Left renal cortex interstitium (tissue), 4 donors: ENCODE measurements around the gene WNT7A. TPM values are rescaled to one million over a fixed set of nuclear protein-coding genes. Genes with fewer than 3 reads are reported as not detected.

Experiments
- DNase-seq, 4 donors: peaks; one replicate each; pipeline ENCODE4 v3.0.0-alpha.2; 2013; ENCODE audit warnings: low read depth in 4 of 4, low spot score in 2 of 4, missing footprints in 1 of 4
- polyA plus RNA-seq, 4 donors: library from polyadenylated mRNA; unstranded; fragments of 120-200 nt; gene quantifications; one replicate each; pipeline ENCODE4 v1.2.1, GENCODE V29; 2013; ENCODE audit not compliant: insufficient read length in 4 of 4

The WNT7A gene
- polyA plus RNA-seq, 4 donors = 0.04 to 0.14 TPM; not detected in 2

GRCh38 chr3:13886593-13887129 lies 6.8 kb upstream of the WNT7A start:
- no peak for DNase-seq

- DNase-seq = no peak
Measured at GRCh38 chr3:13885704-13886010, 5.8 kb upstream of the WNT7A start.

GRCh38 chr3:13884851-13885703 lies 5.2 kb upstream of the WNT7A start:
- no peak for DNase-seq

- DNase-seq = no peak
Measured at GRCh38 chr3:13883681-13884080, 3.8 kb upstream of the WNT7A start.

- DNase-seq = no peak
Measured at GRCh38 chr3:13882876-13883275, 3.0 kb upstream of the WNT7A start.

GRCh38 chr3:13881536-13882410 lies 1.9 kb upstream of the WNT7A start:
- no peak for DNase-seq

GRCh38 chr3:13880811-13881156 lies 913 bp upstream of the WNT7A start:
- DNase-seq = no peak

GRCh38 chr3:13879102-13879945 lies 547 bp downstream of the WNT7A start:
- DNase-seq = no peak

- DNase-seq = no peak
Measured at GRCh38 chr3:13878281-13879101, 1.4 kb downstream of the WNT7A start.

- no peak for DNase-seq
Measured at GRCh38 chr3:13877911-13878280, 2.0 kb downstream of the WNT7A start.

GRCh38 chr3:13876451-13877100 lies 3.3 kb downstream of the WNT7A start:
- no peak for DNase-seq

GRCh38 chr3:13874891-13875290 lies 5.0 kb downstream of the WNT7A start:
- DNase-seq = no peak

- DNase-seq = no peak
Measured at GRCh38 chr3:13873818-13874217, 6.1 kb downstream of the WNT7A start.

- DNase-seq = no peak
Measured at GRCh38 chr3:13872451-13872850, 7.4 kb downstream of the WNT7A start.

GRCh38 chr3:13871791-13872190 lies 8.1 kb downstream of the WNT7A start:
- DNase-seq = no peak

- DNase-seq = no peak
Measured at GRCh38 chr3:13870902-13871301, 9.0 kb downstream of the WNT7A start.

- DNase-seq = no peak
Measured at GRCh38 chr3:13869761-13870343, 10.0 kb downstream of the WNT7A start.

GRCh38 chr3:13868844-13869724 lies 10.8 kb downstream of the WNT7A start:
- DNase-seq = no peak
